ENCODE results near the gene NMUR2. TPM values are rescaled to one million over a fixed set of nuclear protein-coding genes. Genes with fewer than 3 reads are reported as not detected.

The NMUR2 gene, protein sequence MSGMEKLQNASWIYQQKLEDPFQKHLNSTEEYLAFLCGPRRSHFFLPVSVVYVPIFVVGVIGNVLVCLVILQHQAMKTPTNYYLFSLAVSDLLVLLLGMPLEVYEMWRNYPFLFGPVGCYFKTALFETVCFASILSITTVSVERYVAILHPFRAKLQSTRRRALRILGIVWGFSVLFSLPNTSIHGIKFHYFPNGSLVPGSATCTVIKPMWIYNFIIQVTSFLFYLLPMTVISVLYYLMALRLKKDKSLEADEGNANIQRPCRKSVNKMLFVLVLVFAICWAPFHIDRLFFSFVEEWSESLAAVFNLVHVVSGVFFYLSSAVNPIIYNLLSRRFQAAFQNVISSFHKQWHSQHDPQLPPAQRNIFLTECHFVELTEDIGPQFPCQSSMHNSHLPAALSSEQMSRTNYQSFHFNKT
- total RNA-seq (not detected), polyA plus RNA-seq (not detected)

DNA sequence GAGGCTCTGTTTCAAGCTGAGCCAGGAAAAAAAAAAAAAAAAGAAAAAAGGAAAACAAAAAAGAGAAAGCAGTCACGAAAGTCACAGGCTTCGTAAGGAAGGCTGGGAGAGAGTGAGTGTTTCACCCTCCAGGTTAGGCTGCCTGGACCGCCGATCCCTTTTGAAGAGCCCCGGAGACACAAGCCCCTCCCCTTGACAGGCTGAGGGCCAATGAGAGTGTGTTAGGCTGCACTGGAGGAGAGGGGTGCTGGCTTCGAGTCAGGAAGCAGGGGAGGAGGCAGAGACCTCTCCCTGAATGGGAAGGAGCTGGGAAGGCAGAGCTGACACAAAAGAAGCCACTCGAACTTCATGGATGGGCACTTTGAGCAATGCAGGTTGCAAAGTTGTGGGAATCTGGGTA, at the start of gene NMUR2:
TSS of gene NMUR2 (minus strand) at position 135 of the 400 bp plus-strand sequence. CDS start 166 bp downstream, outside the sequence.
- no peaks in the 10 kb centered on the region for H3K27me3 ChIP-seq (ENCODE audit: control insufficient read depth, insufficient read depth, low read length)

DNA sequence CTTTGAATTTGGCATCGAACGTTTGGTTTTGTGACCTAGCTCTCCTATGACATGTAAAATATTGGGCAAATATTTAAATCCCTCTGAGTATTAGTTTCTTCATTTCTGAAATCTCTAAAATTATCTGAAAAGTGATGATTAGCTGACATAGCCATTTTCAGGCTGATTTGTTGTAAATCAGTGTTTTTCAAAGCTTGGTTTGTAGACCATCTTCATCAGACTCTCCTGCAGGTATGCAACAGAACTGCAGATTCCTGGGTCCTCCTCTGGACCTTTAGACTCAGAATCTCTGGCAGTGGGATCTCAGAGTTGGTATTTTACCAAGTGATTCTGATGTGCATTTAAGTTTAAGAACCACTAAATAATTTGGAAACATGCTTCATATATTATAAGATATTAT, 38.9 kb upstream of the NMUR2 start:
- no peaks in the 10 kb centered on the region for H3K27me3 ChIP-seq (ENCODE audit: control insufficient read depth, insufficient read depth, low read length)
- H3K4me1 ChIP-seq (ENCODE audit: control insufficient read depth, insufficient read depth, low read length, poor library complexity, severe bottlenecking): no peaks in the 10 kb centered on the region
- H3K9me3 ChIP-seq (ENCODE audit: control insufficient read depth in 2 of 2, low read length in 2 of 2): no peaks in the 10 kb centered on the region
- H3K36me3 ChIP-seq (ENCODE audit: control insufficient read depth, insufficient read depth, low read length): no peaks in the 10 kb centered on the region
- H3K4me3 ChIP-seq (ENCODE audit: low read depth, low read length): no peak overlapping the region
- Mint-ChIP-seq H3K27ac (no peak overlapping the region), H3K4me1 (no peaks in the 10 kb centered on the region), H3K27me3 (peaks cover 4% of the 10 kb centered on the region), H3K9me3 (no peaks in the 10 kb centered on the region), H3K36me3 (no peaks in the 10 kb centered on the region), H3K4me3 (no peak overlapping the region)
- H3K27ac ChIP-seq (ENCODE audit: insufficient read depth, low read length, poor library complexity, severe bottlenecking): no peak overlapping the region
- ATAC-seq (ENCODE audit: low read depth in 2 of 2): no peak
- DNase-seq: no peak

More for the DNA sequence above, at the start of gene NMUR2:
- DNase-seq (no peak), ATAC-seq (ENCODE audit: low read depth in 2 of 2) (no peak)
- Histone ChIP-seq H3K9me3 (ENCODE audit: control insufficient read depth in 2 of 2, low read length in 2 of 2) (no peaks in the 10 kb centered on the region), H3K36me3 (ENCODE audit: control insufficient read depth, insufficient read depth, low read length) (no peaks in the 10 kb centered on the region), H3K27ac (ENCODE audit: insufficient read depth, low read length, poor library complexity, severe bottlenecking) (no peak within 1 kb of the TSS), H3K4me1 (ENCODE audit: control insufficient read depth, insufficient read depth, low read length, poor library complexity, severe bottlenecking) (no peaks in the 10 kb centered on the region), H3K4me3 (ENCODE audit: low read depth, low read length) (no peak within 1 kb of the TSS)
- no peak within 1 kb of the TSS for H3K4me3 Mint-ChIP-seq
- H3K27me3 Mint-ChIP-seq: no peaks in the 10 kb centered on the region
- H3K27ac Mint-ChIP-seq: no peak within 1 kb of the TSS
- peaks cover 0 to 3% (median 1%) of the 10 kb centered on the region in 7 donors for H3K9me3 Mint-ChIP-seq
- H3K4me1 Mint-ChIP-seq: peaks cover 0 to 2% (median 0%) of the 10 kb centered on the region in 4 donors
- H3K36me3 Mint-ChIP-seq: no peaks in the 10 kb centered on the region

DNA sequence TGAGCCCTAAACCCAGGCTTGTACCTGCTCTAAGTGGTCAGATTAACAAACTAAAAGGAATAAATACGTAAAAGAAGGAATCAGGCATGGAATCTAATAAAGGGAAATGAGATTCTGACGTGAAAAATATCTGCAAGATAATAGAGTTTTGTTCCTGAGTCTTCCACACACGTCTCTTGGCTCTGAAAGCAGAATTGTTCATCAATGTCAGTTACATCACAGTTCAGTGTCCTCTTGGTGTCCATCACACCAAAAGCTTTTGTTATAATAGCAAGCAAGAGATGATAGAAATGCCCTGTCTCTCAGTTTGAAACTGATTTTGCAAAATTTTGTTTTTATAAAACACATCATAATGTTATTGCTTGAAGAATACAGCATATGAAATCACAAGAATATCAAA, 34.7 kb upstream of the NMUR2 start:
- H3K9me3 Mint-ChIP-seq: no peaks in the 10 kb centered on the region
- Histone ChIP-seq H3K9me3 (ENCODE audit: control insufficient read depth in 2 of 2, low read length in 2 of 2) (no peaks in the 10 kb centered on the region), H3K36me3 (ENCODE audit: control insufficient read depth, insufficient read depth, low read length) (no peaks in the 10 kb centered on the region), H3K27ac (ENCODE audit: insufficient read depth, low read length, poor library complexity, severe bottlenecking) (no peak overlapping the region), H3K4me3 (ENCODE audit: low read depth, low read length) (no peak overlapping the region), H3K4me1 (ENCODE audit: control insufficient read depth, insufficient read depth, low read length, poor library complexity, severe bottlenecking) (no peaks in the 10 kb centered on the region), H3K27me3 (ENCODE audit: control insufficient read depth, insufficient read depth, low read length) (no peaks in the 10 kb centered on the region)
- no peak for DNase-seq
- no peaks in the 10 kb centered on the region for H3K4me1 Mint-ChIP-seq
- ATAC-seq (ENCODE audit: low read depth in 2 of 2): no peak
- H3K27ac Mint-ChIP-seq: no peak overlapping the region
- no peak overlapping the region for H3K4me3 Mint-ChIP-seq
- H3K36me3 Mint-ChIP-seq: no peaks in the 10 kb centered on the region
- H3K27me3 Mint-ChIP-seq: peaks cover 4% of the 10 kb centered on the region

DNA sequence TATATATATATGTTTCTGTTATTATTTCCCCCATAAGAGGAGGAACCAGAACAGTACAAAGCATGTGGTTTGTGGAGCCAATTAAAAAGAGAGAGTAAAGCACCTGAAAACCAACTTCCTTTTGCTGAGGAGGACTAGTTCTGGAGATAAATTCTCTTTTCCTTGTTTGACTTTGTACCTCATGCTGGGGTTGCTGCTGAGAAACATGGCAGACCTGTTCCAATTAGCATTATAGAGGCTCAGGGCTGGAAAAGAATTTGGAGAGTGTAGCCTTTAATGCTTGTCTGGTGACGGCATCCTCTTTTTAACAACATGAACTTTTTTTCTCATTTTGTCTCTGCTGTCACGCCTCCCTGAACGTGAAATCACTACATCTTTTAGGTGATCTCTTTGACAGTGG, 32.8 kb upstream of the NMUR2 start:
- Mint-ChIP-seq H3K27ac (no peak overlapping the region), H3K4me1 (no peaks in the 10 kb centered on the region), H3K27me3 (no peaks in the 10 kb centered on the region), H3K9me3 (peaks cover 0 to 2% (median 0%) of the 10 kb centered on the region in 7 donors), H3K36me3 (no peaks in the 10 kb centered on the region), H3K4me3 (no peak overlapping the region)
- Histone ChIP-seq H3K36me3 (ENCODE audit: control insufficient read depth, insufficient read depth, low read length) (no peaks in the 10 kb centered on the region), H3K27me3 (ENCODE audit: control insufficient read depth, insufficient read depth, low read length) (no peaks in the 10 kb centered on the region), H3K9me3 (ENCODE audit: control insufficient read depth in 2 of 2, low read length in 2 of 2) (no peaks in the 10 kb centered on the region), H3K4me3 (ENCODE audit: low read depth, low read length) (no peak overlapping the region), H3K4me1 (ENCODE audit: control insufficient read depth, insufficient read depth, low read length, poor library complexity, severe bottlenecking) (no peaks in the 10 kb centered on the region), H3K27ac (ENCODE audit: insufficient read depth, low read length, poor library complexity, severe bottlenecking) (no peak overlapping the region)
- ATAC-seq (ENCODE audit: low read depth in 2 of 2): no peak
- no peak for DNase-seq

DNA sequence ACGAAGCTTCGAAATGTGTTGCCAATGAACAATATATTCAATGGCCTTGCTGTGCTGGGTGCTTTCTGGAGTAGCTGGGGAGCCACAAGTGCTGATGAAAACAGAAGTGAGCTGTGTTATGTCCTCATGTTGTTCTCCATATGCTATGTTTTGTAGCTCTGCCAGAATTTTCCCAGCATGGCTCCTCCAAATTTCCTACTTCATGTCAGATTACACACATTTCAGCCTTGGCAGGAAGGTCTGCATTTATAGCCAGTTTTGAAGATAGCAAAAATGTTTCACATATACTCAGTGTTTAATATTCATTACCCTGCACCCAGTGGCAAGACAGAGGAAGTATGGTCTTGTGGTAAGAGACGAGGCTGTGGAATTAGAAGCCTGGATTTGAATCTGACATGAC, 22.6 kb upstream of the NMUR2 start:
- Mint-ChIP-seq H3K27me3 (no peaks in the 10 kb centered on the region), H3K27ac (no peak overlapping the region), H3K4me3 (no peak overlapping the region), H3K4me1 (no peaks in the 10 kb centered on the region), H3K9me3 (no peaks in the 10 kb centered on the region), H3K36me3 (no peaks in the 10 kb centered on the region)
- Histone ChIP-seq H3K27me3 (ENCODE audit: control insufficient read depth, insufficient read depth, low read length) (no peaks in the 10 kb centered on the region), H3K9me3 (ENCODE audit: control insufficient read depth in 2 of 2, low read length in 2 of 2) (no peaks in the 10 kb centered on the region), H3K36me3 (ENCODE audit: control insufficient read depth, insufficient read depth, low read length) (no peaks in the 10 kb centered on the region), H3K4me3 (ENCODE audit: low read depth, low read length) (no peak overlapping the region), H3K27ac (ENCODE audit: insufficient read depth, low read length, poor library complexity, severe bottlenecking) (no peak overlapping the region), H3K4me1 (ENCODE audit: control insufficient read depth, insufficient read depth, low read length, poor library complexity, severe bottlenecking) (no peaks in the 10 kb centered on the region)
- ATAC-seq (ENCODE audit: low read depth in 2 of 2) (no peak), DNase-seq (no peak)

DNA sequence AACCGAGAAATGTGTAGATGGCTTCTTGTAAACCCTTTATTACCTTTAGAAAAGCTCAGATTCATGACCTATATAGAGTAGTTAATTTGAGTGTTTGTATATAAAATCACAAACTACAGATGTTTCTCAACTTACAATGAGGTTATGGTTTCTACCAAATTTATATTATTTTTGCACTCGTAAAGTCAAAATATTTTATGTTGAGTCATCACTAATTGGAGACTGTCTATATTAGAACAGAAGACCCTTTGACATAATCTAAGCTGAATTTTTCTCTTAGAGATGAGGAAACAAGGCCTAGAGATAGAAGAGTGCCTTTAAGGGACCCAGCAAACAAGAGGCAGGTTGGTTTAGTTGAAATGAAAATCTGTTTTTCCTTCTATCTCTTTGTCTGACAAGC, 20.0 kb upstream of the NMUR2 start:
- no peaks in the 10 kb centered on the region for H3K9me3 ChIP-seq (ENCODE audit: control insufficient read depth in 2 of 2, low read length in 2 of 2)
- no peaks in the 10 kb centered on the region for H3K27me3 ChIP-seq (ENCODE audit: control insufficient read depth, insufficient read depth, low read length)
- H3K36me3 Mint-ChIP-seq: no peaks in the 10 kb centered on the region
- DNase-seq: no peak
- no peaks in the 10 kb centered on the region for H3K36me3 ChIP-seq (ENCODE audit: control insufficient read depth, insufficient read depth, low read length)
- H3K27me3 Mint-ChIP-seq: no peaks in the 10 kb centered on the region
- no peaks in the 10 kb centered on the region for H3K4me1 Mint-ChIP-seq
- peak overlapping the region in 1 of 4 donors; percentile 5 for H3K4me3 Mint-ChIP-seq
- H3K4me1 ChIP-seq (ENCODE audit: control insufficient read depth, insufficient read depth, low read length, poor library complexity, severe bottlenecking): no peaks in the 10 kb centered on the region
- no peak overlapping the region for H3K4me3 ChIP-seq (ENCODE audit: low read depth, low read length)
- no peak overlapping the region for H3K27ac Mint-ChIP-seq
- no peaks in the 10 kb centered on the region for H3K9me3 Mint-ChIP-seq
- no peak overlapping the region for H3K27ac ChIP-seq (ENCODE audit: insufficient read depth, low read length, poor library complexity, severe bottlenecking)
- no peak for ATAC-seq (ENCODE audit: low read depth in 2 of 2)

DNA sequence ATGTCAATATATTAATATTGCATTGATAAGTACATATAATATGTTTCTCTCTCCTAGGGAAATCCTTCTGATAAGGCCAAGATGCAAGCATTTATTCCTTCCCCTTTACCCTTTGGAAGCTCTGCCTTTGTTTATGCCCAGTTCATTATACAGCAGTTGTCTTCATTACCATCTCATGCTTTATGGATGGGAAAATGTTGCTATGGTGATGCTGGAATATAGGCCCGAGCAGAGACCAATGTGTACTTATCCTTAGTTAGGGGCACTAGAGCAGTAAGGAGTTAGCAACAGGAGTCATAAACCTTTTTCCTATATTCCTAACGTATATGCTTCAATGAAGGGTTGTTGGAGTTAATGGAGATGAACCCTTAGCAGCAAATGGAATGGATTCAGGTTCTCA, 19.4 kb upstream of the NMUR2 start:
- DNase-seq (no peak), ATAC-seq (ENCODE audit: low read depth in 2 of 2) (no peak)
- no peaks in the 10 kb centered on the region for H3K36me3 ChIP-seq (ENCODE audit: control insufficient read depth, insufficient read depth, low read length)
- Mint-ChIP-seq H3K27ac (no peak overlapping the region), H3K36me3 (no peaks in the 10 kb centered on the region), H3K4me1 (no peaks in the 10 kb centered on the region), H3K9me3 (peaks cover 0 to 1% (median 0%) of the 10 kb centered on the region in 7 donors), H3K27me3 (no peaks in the 10 kb centered on the region), H3K4me3 (no peak overlapping the region)
- H3K27ac ChIP-seq (ENCODE audit: insufficient read depth, low read length, poor library complexity, severe bottlenecking): no peak overlapping the region
- no peak overlapping the region for H3K4me3 ChIP-seq (ENCODE audit: low read depth, low read length)
- H3K27me3 ChIP-seq (ENCODE audit: control insufficient read depth, insufficient read depth, low read length): no peaks in the 10 kb centered on the region
- H3K4me1 ChIP-seq (ENCODE audit: control insufficient read depth, insufficient read depth, low read length, poor library complexity, severe bottlenecking): no peaks in the 10 kb centered on the region
- no peaks in the 10 kb centered on the region for H3K9me3 ChIP-seq (ENCODE audit: control insufficient read depth in 2 of 2, low read length in 2 of 2)

DNA sequence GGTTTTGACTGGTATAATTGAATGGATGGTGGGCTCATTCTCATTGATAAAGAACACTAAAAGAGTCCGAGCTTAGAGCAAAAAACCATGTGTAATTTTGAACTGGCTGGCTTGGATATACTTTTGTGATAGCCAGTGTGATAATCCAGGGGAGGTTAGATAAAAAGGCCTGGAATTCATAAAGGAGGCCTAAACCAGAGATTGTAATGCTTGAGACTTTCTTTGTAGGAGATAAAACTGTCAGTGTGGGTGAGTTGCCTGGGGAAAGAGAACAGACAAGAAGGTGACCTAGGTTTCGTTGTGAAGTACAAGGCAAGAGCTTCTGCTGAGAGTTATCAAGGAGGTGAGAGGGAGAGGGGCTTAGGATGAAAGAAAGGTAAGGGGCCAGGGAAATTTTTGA, 17.0 kb upstream of the NMUR2 start:
- H3K4me1 ChIP-seq (ENCODE audit: control insufficient read depth, insufficient read depth, low read length, poor library complexity, severe bottlenecking): no peaks in the 10 kb centered on the region
- no peak overlapping the region for H3K27ac Mint-ChIP-seq
- no peak overlapping the region for H3K27ac ChIP-seq (ENCODE audit: insufficient read depth, low read length, poor library complexity, severe bottlenecking)
- H3K27me3 Mint-ChIP-seq: no peaks in the 10 kb centered on the region
- no peak for ATAC-seq (ENCODE audit: low read depth in 2 of 2)
- DNase-seq: no peak
- peaks cover 0 to 2% (median 0%) of the 10 kb centered on the region in 7 donors for H3K9me3 Mint-ChIP-seq
- H3K9me3 ChIP-seq (ENCODE audit: control insufficient read depth in 2 of 2, low read length in 2 of 2): no peaks in the 10 kb centered on the region
- no peaks in the 10 kb centered on the region for H3K36me3 ChIP-seq (ENCODE audit: control insufficient read depth, insufficient read depth, low read length)
- H3K36me3 Mint-ChIP-seq: no peaks in the 10 kb centered on the region
- no peaks in the 10 kb centered on the region for H3K27me3 ChIP-seq (ENCODE audit: control insufficient read depth, insufficient read depth, low read length)
- no peak overlapping the region for H3K4me3 Mint-ChIP-seq
- H3K4me3 ChIP-seq (ENCODE audit: low read depth, low read length): no peak overlapping the region
- H3K4me1 Mint-ChIP-seq: no peaks in the 10 kb centered on the region
